HG03354 (cell line): ENCODE data around the gene TSPAN16.

Source experiments
- ATAC-seq: cut with Tn5 transposase; IDR thresholded peaks from one replicate; pipeline ENCODE4 v1.9.1; 2021; ENCODE audit warnings: mild to moderate bottlenecking; ENCODE audit not compliant: unreplicated experiment, poor library complexity, severe bottlenecking

TSPAN16 gene, protein sequence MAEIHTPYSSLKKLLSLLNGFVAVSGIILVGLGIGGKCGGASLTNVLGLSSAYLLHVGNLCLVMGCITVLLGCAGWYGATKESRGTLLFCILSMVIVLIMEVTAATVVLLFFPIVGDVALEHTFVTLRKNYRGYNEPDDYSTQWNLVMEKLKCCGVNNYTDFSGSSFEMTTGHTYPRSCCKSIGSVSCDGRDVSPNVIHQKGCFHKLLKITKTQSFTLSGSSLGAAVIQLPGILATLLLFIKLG

DNA sequence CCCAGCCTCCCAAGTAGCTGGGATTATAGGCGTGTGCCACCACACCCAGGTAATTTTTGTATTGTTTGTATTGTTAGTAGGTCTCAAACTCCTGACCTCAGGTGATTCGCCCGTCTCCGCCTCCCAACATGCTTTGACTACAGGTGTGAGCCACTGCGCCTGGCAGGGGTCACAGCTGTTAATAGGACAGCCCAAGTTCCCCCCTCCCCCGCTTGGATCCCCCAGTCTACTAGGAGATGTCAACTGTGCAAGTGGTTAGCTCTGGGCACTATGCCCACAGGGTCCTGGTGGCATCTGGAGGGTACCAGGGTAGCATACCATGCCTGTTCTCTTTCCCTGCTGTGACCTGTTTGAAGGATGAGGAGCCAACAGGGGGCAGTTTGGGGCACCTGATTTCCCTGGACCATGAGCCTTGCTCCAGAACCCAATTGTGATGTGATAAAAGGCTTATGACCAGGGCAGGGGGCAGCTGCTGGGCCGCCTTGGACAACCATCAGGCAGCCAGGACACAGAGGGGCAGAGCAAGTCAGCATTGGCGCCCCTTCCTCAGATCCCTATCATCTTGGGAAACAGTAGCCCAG lies at the start of gene TSPAN16:
TSS of gene TSPAN16 (plus strand) at position 496 of the 581 bp plus-strand sequence. CDS start 138 bp downstream, outside the sequence.
- ATAC-seq: no peak

DNA sequence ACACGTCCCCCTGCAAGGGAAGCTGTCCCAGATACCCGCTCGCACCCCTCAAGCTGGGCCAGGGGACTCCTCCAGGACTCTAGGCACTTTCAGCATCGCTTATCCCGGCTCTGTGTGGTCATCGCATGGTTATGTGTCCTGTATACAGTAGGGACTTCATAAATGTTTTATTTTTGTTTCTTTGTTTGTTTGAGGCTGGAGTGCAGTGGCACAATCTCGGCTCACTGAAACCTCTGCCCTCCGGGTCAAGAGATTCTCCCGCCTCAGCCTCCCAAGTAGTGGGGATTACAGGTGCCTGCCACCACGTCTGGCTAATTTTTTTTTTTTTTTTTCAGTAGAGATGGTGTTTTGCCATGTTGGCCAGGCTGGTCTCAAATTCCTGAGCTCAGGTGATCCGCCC lies 49.0 kb upstream of the TSPAN16 start:
- no peak for ATAC-seq

DNA sequence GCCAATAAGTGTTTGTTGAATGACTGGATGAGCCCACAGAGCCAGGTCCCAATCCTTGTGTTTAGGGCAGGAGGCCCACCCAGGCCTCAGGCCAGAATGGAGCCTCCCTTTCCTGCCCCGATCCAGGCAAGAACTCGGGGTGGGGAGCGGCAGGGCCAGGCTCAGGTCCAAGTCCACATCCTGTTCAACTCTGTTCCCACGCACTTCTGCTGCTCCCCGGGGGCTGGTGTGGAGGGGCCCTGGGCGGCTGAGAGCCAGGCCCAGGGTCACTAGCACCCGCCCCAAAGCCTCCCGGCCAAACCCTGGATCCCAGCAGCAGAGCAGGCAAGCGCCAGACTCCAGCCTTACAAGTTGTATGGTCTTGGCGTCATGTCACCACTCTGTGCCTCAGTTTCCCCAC lies 48.6 kb upstream of the TSPAN16 start:
- ATAC-seq: no peak

DNA sequence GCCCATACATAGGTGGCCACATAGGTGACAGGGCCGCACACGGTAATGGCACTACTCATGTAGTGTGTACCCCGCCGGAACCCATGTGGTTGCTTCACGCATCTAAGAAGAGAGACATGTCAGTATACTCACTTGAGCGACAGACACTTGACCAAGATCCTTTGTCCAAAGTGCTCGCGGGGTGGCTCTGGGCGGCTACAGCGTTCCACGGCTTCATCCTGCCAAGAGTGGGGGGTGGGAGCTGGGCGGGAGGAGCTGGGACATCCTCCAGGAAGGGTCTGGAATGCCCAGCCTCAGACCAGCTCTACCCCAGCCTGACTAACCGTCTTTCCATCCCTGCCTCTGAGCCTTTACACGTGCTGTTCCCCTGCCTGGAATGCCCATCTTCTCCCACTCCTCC lies 48.0 kb upstream of the TSPAN16 start:
- ATAC-seq: no peak

DNA sequence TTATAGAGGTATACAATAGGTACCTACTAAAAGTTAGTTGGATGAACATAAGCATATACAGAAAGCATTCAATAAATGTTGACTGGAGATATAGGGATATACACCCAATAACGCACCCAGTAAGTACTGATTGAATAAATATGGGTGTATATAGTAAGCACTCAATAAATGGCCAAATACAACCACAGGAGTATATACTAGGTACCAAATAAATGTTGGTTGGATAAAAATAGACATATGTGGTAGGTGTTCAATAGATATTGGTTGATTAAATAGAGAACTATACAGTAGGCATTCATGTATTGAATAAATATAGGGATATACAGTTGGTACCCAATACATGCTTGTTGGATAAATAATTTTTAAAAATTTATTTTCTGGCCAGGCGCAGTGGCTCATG lies 47.1 kb upstream of the TSPAN16 start:
- ATAC-seq: no peak

DNA sequence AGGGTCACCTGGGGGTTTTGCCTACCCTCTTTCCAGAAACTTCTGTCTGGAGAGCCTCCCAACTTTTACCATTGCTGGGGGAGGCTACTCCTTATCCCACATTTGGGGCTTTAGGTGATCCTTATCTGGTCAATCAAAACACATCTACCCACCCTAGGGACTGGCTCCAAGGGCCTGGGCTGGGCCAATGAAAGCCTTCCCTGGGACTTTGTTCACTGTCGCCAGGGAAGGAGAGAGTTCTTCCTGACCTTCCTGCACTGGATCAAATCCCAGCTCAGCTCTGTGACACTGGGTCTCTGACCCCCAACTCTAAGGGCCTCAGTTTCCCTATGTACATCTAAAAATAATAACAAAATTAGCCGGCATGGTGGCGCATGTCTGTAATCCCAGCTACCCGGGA lies 44.7 kb upstream of the TSPAN16 start:
- no peak for ATAC-seq

DNA sequence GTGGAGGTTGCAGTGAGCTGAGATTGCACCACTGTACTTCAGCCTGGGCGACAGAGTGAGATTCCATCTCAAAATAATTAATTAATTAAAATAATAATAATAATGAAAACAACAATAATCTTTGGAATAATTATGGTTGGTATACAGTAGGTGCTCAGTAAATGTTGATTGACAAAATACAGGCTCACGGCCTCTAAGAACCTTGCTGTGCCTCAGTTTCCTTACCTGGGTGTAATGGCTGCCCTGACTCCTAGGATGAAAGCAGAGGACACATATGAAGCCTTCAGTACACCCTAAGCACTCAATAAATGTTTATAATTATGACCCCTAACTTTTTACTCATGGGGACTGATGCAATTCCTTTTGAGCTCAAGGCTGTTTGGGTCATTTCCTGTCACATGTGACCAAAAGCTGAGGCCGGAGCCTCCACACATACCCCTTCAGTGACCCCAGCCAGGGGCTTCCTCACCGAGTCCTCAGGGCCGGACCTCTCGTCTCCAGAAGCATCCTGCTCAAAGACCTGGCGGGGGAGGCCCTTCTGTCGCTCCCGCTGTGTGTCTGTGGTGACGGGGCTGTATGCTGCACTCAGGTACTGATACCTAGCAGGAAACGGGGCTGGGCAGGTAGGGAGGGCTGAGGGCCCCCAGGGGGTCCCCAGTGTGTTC lies 44.2 kb upstream of the TSPAN16 start:
- no peak for ATAC-seq

DNA sequence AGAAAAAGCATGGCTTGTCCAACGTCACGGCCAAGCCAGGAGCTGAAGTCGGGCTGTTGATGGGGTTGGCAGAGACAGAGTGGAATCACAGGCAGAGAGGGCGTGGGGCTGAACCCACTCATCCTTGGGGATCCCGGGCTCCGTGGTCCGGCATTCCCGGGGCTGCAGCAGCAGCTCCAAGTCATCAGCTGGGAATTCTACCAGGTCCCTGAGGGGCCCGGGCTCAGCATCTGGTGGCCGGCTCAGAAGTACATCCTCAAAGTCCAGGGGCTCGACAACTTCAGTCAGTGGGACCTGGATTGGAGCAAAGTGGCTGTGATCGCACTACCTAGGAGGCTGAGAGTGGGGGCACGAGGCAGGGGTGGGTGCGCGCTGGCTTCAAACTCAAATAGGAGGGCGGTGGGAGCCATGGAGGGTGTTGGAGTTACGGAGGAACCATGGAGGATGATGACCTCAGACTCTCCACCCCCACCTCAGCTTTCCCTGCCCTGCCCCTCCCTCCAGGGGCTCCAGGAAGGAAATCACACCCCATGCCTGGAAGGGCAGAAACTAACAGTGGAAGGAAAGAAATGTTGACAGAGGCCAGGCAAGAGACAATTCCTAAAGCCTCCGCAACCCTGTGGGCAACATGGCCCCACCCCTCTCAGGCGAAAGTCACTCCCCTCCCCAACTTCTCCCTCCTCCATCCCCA lies 43.1 kb upstream of the TSPAN16 start:
- ATAC-seq: no peak

DNA sequence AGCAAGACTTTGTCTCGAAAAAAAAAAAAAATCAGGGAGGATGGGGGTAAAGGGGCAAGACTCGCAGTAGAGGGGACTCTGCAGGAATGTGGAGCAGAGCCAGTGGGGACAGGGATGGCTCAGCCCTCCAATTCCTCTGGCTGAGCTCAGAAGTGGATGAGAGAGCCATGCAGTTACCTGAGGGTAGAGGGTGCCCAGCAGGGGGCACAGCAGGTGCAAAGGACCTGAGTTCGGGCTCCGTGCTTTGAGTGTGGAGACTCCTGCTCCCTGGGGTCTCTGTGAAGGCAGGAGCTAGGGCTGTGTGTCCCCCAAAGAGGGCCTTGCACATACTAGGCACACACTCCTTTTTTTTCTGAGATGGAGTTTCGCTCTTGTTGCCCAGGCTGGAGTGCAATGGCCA lies 41.3 kb upstream of the TSPAN16 start:
- no peak for ATAC-seq

DNA sequence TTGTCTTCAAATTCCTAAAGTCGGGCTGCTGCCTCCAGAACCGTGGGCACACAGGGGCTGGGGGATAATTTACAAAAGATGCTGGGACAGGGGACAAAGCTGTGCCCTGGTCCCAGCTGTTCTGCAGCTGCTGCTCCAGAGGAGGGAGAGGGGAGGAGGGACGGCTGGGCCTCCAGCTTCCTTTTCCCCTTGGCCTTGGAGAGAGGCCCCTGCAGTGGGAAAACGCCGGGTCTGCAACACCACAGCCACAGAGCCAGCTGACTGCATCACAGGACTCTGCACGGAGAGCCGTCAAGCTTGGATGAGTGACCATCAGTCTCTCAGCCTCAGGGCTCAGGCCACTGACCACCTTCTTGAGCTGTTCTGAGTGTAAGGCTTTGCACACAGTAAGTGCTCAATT lies 39.8 kb upstream of the TSPAN16 start:
- no peak for ATAC-seq

DNA sequence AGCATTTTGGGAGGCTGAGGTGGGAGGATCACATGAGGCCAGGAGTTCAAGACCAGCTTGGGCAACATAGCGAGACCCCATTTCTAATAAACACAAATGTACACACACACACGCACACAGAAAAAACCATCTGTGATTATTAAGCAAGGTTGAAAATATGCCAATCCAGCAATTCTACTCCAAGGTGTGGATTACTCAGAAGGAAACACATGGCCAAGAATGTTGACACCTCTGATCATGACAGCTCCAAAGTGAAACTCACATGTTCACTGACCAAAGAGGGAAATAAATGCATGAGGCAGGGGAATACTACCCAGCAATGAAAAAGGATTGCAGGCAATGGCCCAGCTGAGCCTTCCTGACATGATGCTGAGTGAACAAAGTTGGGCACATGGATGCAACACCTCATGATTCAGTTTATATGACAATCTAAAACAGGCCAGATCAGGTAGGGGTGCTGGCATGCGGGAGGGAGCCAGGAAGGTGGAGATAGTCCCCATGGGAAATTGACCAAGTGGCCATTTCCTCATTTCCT lies 38.0 kb upstream of the TSPAN16 start:
- ATAC-seq: no peak

DNA sequence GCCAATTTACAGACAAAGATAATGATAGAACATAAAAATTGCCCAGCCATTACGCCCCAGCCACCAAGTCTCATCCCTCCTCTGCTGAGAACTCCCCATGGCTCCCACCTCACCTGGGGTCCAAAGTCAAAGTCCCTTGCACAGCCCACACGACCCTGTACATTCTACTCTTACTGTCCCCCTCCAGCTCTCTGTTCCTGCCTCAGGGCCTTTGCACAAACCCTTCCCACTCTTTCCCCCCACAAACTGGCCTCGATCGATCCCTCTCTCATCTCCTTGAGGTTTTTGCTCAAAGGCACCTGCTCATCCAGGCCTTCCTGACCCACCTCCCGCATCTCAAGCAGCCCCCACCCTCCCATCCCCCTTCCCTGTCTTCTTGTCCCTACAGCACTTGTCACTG lies 35.0 kb upstream of the TSPAN16 start:
- ATAC-seq: no peak

DNA sequence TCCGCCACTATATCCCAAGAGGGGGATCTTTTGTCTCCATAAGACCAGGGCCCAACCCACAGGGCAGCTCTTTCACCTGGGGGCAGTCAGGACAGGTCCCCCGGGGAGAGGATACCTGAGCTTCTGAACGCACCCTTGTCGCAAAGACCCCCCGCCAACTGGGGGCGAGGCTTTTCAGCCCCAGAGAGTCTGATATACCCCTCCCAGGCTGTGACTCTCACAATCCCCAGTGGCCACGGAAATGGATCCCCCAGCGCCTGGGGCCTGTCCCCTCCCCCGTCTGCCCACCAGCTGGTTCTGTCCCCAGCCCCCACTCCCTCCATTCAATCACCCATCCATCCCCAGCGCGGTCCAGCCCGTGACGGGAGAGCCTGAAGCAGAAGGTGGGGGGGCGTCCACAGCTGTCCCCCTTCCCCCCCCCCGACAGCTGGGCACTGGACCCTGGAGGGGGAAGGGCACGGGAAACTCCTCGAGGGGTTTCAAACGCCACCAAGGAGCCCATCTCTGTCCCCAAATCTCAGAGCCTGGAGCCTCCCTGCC lies 34.5 kb upstream of the TSPAN16 start:
- ATAC-seq: no peak

DNA sequence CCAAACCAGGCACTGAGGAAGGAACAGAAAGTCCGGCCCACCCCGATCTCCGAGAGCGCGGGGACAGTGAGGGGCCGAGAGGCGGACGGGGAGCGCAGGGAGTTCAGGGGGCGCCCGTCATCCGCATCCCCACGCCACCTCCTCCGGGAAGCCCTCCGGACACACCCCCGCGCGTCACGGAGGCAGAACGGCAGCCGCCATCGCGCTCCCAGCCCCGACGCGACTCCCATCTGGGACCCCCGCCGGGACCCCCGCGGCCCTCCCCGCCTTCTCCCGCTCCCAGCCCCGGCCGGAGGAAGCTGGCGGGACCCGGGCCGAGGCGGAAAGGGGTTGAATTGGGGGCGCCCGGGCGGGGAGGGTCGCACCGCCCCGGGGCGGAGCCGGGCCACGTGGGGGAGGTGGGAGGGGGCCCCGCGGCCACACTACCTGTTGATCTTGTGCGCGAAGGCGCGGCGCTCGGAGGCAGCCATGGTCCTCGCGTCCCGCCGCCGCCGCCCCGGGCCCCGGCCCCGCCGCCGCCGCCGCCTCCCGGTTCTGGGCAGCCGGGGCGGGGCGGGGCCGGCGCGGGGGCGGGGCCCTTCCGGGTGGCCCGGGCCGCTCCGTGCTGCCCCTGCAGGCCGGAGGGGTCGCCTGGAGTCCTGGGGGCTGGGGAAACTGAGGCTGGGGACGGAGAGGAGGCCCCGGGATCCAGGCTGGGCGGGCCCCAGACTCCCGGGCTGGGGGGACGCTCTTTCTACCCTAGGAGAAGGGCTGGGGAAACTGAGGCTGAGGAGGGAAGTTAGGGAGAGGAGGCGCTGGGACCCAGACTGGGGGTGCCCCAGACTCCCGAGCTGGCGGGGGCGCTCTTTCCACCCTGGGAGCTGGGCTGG lies 33.8 kb upstream of the TSPAN16 start, which contains the start of gene DOCK6:
TSS of gene DOCK6 (minus strand) at position 554 of the 869 bp plus-strand sequence. CDS start at position 470, 84 bp downstream.
- no peak for ATAC-seq

DNA sequence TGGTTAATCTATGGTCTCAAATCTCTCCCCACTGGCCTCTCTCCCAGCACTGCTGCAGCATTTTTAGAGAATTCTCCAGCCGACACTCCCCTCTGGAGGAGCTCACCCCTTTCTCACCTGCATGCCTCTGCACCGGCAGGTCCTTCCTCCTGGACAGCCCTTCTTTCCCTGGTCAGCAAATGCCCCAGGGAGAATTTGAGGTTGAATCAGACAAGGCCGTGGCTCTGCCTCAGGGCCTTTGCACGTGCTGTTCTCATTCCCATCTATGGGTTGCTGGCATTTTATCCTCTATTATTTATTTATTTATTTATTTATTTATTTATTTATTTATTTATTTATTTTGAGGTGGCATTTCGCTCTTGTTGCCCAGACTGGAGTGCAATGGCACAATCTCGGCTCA lies 32.2 kb upstream of the TSPAN16 start:
- no peak for ATAC-seq

DNA sequence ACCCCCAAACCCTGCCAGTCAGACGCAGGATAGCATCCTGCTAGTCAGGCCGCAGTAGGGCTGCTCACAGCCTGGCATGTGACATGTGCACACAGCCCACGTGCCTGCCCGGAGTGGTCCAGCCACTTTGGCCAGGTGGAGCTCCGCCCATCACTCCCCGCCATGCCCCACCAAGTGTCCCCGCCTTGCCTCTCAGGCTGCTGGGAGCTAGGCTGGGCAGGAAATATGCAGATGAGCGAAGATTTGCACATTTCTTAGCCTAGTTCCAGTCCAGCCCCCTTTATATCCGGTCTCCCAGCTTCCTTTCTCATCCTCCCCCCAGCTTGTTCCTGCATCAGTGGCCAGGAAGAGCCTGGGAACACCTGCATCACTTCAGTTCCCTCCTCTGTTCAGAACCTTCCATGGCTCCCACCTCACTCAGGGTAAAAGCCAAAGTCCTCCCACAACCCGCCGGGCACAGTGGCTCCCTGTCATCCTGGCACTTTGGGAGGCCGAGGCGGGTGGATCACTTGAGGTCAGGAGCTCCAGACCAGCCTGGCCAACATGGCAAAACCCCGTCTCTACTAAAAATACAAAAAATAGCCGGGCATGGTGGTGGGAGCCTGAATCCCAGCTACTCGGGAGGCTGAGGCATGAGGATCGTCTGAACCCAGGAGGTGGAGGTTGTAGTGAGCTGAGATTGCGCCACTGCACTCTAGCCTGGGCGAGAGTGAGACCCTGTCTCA lies 31.3 kb upstream of the TSPAN16 start:
- ATAC-seq: no peak

DNA sequence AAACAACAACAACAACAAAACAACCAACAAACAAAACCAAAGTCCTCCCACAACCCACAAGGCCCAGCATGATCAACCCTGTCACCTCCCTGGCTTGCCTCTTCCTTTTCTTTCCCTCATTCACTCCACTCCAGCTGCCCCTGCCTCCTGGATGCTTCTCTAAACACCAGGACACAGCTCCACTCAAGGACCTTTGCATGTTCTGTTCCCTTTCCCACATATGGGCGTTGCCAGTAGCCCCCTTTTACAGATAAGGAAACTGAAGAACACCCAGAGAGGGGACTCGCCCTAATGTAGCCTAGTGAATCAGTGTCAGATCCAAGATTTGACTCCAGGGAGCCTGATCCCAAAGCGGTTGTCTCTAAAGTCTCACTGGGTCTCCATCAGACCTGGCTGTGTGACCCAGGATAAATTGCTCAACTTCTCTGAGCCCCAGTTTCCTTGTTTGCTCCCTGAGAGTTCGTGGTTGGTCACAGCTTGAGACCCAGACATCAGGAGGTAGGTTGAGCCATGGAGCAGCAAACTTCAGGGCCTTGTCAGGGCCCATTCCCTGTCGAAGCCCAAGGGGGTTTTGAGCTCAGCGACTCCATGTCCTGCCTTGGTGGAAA lies 30.7 kb upstream of the TSPAN16 start:
- no peak for ATAC-seq

DNA sequence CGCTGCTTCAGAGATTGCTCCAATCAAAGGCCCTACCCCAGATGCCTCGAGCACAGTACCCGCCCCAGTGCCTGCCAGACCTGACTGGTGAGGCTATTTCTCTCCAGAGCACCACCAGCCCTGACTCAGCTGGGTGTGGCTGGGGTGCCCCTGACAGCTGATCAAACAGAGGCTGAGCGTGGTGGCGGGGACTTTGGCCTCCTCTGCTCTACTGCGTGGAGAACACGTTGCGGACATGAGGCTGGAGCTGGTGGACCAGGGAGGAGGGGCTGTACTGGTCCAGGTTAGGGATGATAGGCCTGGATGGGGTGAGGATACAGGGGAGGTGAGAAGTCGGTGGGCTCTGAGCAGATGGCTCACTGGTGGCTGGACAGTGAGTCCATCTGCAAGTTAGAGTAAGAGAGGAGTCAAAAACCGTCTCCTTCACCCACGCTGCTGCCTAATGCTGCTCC lies 30.1 kb upstream of the TSPAN16 start:
- ATAC-seq: no peak
